HepG2 (cell line): ENCODE measurements around the gene TNS1. TPM values are rescaled to one million over a fixed set of nuclear protein-coding genes. Genes with fewer than 3 reads are reported as not detected.

Experiments
- ATAC-seq: fragments of 200-7000 bp; cut with Tn5 transposase; 3 replicates; pipeline ENCODE4 v1.9.1; 2020; ENCODE audit warnings: mild to moderate bottlenecking, moderate library complexity
- BruUV-seq: library from RNA; stranded (reverse); fragments of 400-500 nt; replicated peaks from 2 replicates; lab custom pipeline; 2021; lab: Mats Ljungman, UMichigan
- CTCF ChIA-PET: fragments of 300-600 bp; formaldehyde crosslinking; extraction: SDS; loops from one replicate; lab custom pipeline; 2021; ENCODE audit warnings: low total read pairs, inconsistent platforms, low intra/inter-chr PET ratio; lab: Yijun Ruan, JAX
- POLR2A ChIA-PET: fragments of 350-600 bp; sonication (Branson Sonifier 250); formaldehyde crosslinking; loops from one replicate; lab custom pipeline; 2020; ENCODE audit warnings: antibody characterized with exemption, inconsistent platforms; lab: Yijun Ruan, JAX
- DNase-seq: peaks from one replicate; pipeline ENCODE4 v3.0.0-alpha.2; 2015; ENCODE audit warnings: low spot score
- FAIRE-seq: peaks from 3 replicates; lab custom pipeline; 2011; peaks lifted over from hg19 to GRCh38; lab: Jason Lieb, UNC
- H2AFZ ChIP-seq: one replicate; pipeline ENCODE4 v1.6.1; 2011; ENCODE audit warnings: low read length, inconsistent platforms
- H3K27ac ChIP-seq: fragments of 300-600 bp; 3 replicates; pipeline ENCODE4 v1.8.0; 2011; ENCODE audit warnings: mixed run types, mild to moderate bottlenecking, mixed read lengths, low read length, inconsistent platforms; ENCODE audit not compliant: insufficient read depth; ENCODE audit errors: extremely low read length
- H3K27me3 ChIP-seq, 2 experiments: fragments of 200-600 bp in 1 of 2; 2 replicates in 1 of 2; 3 replicates in 1 of 2; pipeline versions ENCODE4 v1.6.0 to v1.8.0; 2011; ENCODE audit warnings: low read length in 2 of 2, mild to moderate bottlenecking in 2 of 2, moderate library complexity in 2 of 2, inconsistent platforms in 1 of 2; ENCODE audit not compliant: insufficient read depth in 2 of 2, control insufficient read depth in 1 of 2
- H3K36me3 ChIP-seq, 2 experiments: fragments of 200-600 bp in 1 of 2; replicated peaks in 1 of 2; 2 replicates in 1 of 2; 3 replicates in 1 of 2; pipeline versions ENCODE4 v1.5.1 to v1.8.0; 2011; ENCODE audit warnings: low read length in 2 of 2, inconsistent platforms in 1 of 2; ENCODE audit not compliant: insufficient read depth in 2 of 2, control insufficient read depth in 1 of 2
- H3K4me1 ChIP-seq: 2 replicates; pipeline ENCODE4 v1.5.1; 2012; ENCODE audit warnings: low read length, inconsistent platforms; ENCODE audit not compliant: insufficient read depth
- H3K4me2 ChIP-seq: 2 replicates; pipeline ENCODE4 v1.6.0; 2011; ENCODE audit warnings: low read depth, low read length, inconsistent platforms
- H3K4me3 ChIP-seq, 3 experiments: fragments of 200-600 bp in 1 of 3; sonication (generic), shearing (Covaris generic) in 1 of 3; replicated peaks in 1 of 3; 2 replicates each; pipeline ENCODE4 v1.5.1; 2011 to 2016; ENCODE audit warnings: low read length in 3 of 3, inconsistent platforms in 2 of 3, low read depth in 2 of 3, mild to moderate bottlenecking in 2 of 3, control low read depth in 1 of 3, mixed read lengths in 1 of 3; ENCODE audit not compliant: insufficient read depth in 1 of 3
- H3K79me2 ChIP-seq: one replicate; pipeline ENCODE4 v1.6.1; 2011; ENCODE audit warnings: low read length, inconsistent platforms; ENCODE audit not compliant: insufficient read depth
- H3K9ac ChIP-seq: 2 replicates; pipeline ENCODE4 v1.6.0; 2011; ENCODE audit warnings: mild to moderate bottlenecking, low read depth, low read length, inconsistent platforms; ENCODE audit not compliant: insufficient read depth
- H3K9me3 ChIP-seq: 2 replicates; pipeline ENCODE4 v1.5.1; 2012; ENCODE audit warnings: mild to moderate bottlenecking, low read length
- H4K20me1 ChIP-seq: 2 replicates; pipeline ENCODE4 v1.6.0; 2011; ENCODE audit warnings: inconsistent platforms, mild to moderate bottlenecking, low read length, moderate library complexity; ENCODE audit not compliant: insufficient read depth
- CENPBD1 ChIP-seq: sonication (generic); formaldehyde crosslinking; IDR thresholded peaks from 2 replicates; pipeline ENCODE4 v1.8.0; 2022; ENCODE audit warnings: missing genetic modification reagents, low read depth, mild to moderate bottlenecking, borderline replicate concordance
- ZNF10 ChIP-seq: sonication (generic); formaldehyde crosslinking; IDR thresholded peaks from 2 replicates; pipeline ENCODE4 v1.4.0; 2020; ENCODE audit warnings: mild to moderate bottlenecking, low read depth, missing genetic modification reagents, borderline replicate concordance
- ZNF367 ChIP-seq: sonication (generic); formaldehyde crosslinking; IDR thresholded peaks from 2 replicates; pipeline ENCODE4 v1.4.0; 2020; ENCODE audit warnings: missing genetic modification reagents, borderline replicate concordance
- ZNF710 ChIP-seq: sonication (generic); formaldehyde crosslinking; IDR thresholded peaks from 2 replicates; pipeline ENCODE4 v1.5.0; 2020; ENCODE audit warnings: mild to moderate bottlenecking, missing genetic modification reagents, borderline replicate concordance
- ZNF713 ChIP-seq: sonication (generic); formaldehyde crosslinking; IDR thresholded peaks from 2 replicates; pipeline ENCODE4 v1.4.0; 2020; ENCODE audit warnings: mild to moderate bottlenecking, missing genetic modification reagents
- WGBS: methylation state at CpG from one replicate; pipeline ENCODE4 v1.1.6; 2017; ENCODE audit warnings: low lambda C conversion rate; 5-methylcytosine and 5-hydroxymethylcytosine counted together
- in situ Hi-C: cut with HindIII; loops from 2 replicates; pipeline ENCODE4 v1.10.0; 2017; ENCODE audit warnings: low pct_unique_long_range_greater_than_20kb; ENCODE audit not compliant: extremely low pct_ligation_motif_present
- intact Hi-C: fragments of 100-400 bp; cut with micrococcal nuclease; formaldehyde crosslinking; loops from one replicate; pipeline ENCODE4 v1.10.0; 2022; ENCODE audit not compliant: unreplicated experiment
- polyA plus RNA-seq, 8 experiments: library from polyadenylated mRNA; depleted of rRNA in 3 of 8; stranded (reverse) in 7 of 8; unstranded in 1 of 8; fragments of >200 nt; fragmentation: Illumina TruSeq in 4 of 8; extraction: Trizol in 4 of 8; gene quantifications; 2 replicates each; pipeline versions ENCODE4 v1.2.1 to v1.2.3, GENCODE V29; 2011 to 2016; ENCODE audit warnings: low read depth in 4 of 8, missing spikeins in 1 of 8, mixed read lengths in 1 of 8; ENCODE audit not compliant: insufficient read depth in 1 of 8
- total RNA-seq, 5 experiments: library from RNA; depleted of rRNA; stranded (reverse); fragments of >200 nt; fragmentation: Illumina TruSeq; extraction: Trizol; gene quantifications; 2 replicates each; pipeline ENCODE4 v1.2.3, GENCODE V29; 2016; ENCODE audit warnings: low read depth in 1 of 5

TNS1 gene
- total and polyA plus RNA-seq, 2 of the 13 experiments (the other 11 are each of a cell fraction or from before 2014, with no cell fraction given) = 1.9 to 118 TPM

GRCh38 chr2:217825469-217826235, 177.1 kb downstream of the TNS1 start:
- no peak for FAIRE-seq
- peaks cover 12% of the 10 kb centered on the region; the same call in 1 of the 2 replicates for H4K20me1 ChIP-seq
- 82% methylated on average over 8 of the region's 8 CpGs for WGBS
- no peak for ATAC-seq
- no peaks in the 10 kb centered on the region for H3K4me1 ChIP-seq
- H2AFZ ChIP-seq = no peak overlapping the region
- no peak overlapping the region for H3K27ac ChIP-seq
- no peak overlapping the region for H3K9ac ChIP-seq
- TF ChIP-seq ZNF713 (CRISPR knock-in tag) (no peak), ZNF10 (CRISPR knock-in tag) (no peak), ZNF710 (CRISPR knock-in tag) (no peak), ZNF367 (CRISPR knock-in tag) (no peak), CENPBD1 (CRISPR knock-in tag) (no peak)
- H3K79me2 ChIP-seq = no peaks in the 10 kb centered on the region
- no TSS peak for BruUV-seq
- CTCF ChIA-PET = no interaction called here
- no peaks in the 10 kb centered on the region for H3K27me3 ChIP-seq
- POLR2A ChIA-PET = no interaction called here
- H3K4me2 ChIP-seq = no peak overlapping the region
- no peak for DNase-seq
- no peaks in the 10 kb centered on the region for H3K9me3 ChIP-seq
- intact Hi-C loops = no loop called here
- H3K4me3 ChIP-seq = no peak overlapping the region
- in situ Hi-C loops = no loop called here
- H3K36me3 ChIP-seq = peaks cover 3 to 11% of the 10 kb centered on the region in 2 experiments; a peak in 4 of 5 replicates
